HG03521 (cell line): Measurements from ENCODE around the gene SLC1A7.

Experiments used
- ATAC-seq: cut with Tn5 transposase; IDR thresholded peaks from one replicate; pipeline ENCODE4 v1.9.1; 2021; ENCODE audit warnings: mild to moderate bottlenecking, moderate library complexity; ENCODE audit not compliant: unreplicated experiment

The SLC1A7 gene

DNA sequence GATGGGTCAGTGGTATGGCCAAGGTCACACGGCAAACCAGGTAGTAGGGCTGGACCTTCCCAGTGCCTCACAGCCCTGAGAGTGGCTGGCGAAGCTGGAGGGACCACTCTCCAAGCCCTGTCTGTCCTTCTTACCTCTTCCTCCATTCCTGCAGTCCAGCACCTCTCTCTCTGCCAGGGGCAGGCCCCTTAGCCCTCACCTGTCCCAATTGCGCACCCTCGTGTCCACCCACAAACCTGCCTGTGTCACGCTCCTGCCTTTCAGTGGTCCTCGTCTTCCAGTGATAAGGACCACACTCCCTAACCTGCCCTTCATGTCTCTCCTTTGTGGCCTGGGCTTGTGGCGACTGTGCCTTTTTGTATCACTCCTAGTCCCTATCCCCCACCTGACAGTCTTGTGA, 77.0 kb downstream of the SLC1A7 start:
- no peak for ATAC-seq

DNA sequence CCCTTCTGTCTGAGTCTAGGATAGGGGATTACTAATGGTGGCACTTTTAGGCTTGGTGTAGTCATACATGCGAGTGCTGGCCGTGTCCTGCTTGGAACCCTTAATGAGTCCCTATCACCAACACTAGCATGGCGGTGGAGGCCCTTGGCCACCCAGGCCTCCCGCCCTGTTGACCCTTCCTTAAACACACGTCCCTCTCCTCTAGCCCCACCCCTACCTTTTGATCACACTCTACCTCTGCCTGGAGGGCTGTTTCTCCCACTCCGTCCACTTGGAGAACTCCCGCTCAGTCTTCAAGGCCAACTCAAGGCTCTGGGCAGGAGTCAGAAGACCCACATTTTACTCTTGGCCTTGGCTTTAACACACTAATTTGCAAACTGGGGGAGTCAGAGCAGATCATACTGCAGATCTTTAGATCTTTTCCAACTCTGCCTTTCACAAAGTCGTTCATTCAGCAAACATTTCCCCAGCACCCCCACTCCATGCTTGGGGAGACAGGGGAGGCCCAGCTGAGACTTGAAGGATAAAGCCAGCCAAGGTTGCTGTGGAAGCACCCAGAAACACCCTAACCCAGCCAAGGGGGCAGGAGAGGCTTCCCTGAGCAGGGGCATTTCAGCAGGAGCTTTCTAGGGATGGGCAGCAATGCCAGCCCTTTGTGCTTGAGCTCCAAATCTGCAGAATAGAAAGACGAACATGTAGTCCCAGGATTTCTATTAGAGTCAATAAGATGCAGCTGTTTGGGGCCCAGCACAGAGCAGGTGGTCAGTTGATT, 78.5 kb downstream of the SLC1A7 start:
- no peak for ATAC-seq

DNA sequence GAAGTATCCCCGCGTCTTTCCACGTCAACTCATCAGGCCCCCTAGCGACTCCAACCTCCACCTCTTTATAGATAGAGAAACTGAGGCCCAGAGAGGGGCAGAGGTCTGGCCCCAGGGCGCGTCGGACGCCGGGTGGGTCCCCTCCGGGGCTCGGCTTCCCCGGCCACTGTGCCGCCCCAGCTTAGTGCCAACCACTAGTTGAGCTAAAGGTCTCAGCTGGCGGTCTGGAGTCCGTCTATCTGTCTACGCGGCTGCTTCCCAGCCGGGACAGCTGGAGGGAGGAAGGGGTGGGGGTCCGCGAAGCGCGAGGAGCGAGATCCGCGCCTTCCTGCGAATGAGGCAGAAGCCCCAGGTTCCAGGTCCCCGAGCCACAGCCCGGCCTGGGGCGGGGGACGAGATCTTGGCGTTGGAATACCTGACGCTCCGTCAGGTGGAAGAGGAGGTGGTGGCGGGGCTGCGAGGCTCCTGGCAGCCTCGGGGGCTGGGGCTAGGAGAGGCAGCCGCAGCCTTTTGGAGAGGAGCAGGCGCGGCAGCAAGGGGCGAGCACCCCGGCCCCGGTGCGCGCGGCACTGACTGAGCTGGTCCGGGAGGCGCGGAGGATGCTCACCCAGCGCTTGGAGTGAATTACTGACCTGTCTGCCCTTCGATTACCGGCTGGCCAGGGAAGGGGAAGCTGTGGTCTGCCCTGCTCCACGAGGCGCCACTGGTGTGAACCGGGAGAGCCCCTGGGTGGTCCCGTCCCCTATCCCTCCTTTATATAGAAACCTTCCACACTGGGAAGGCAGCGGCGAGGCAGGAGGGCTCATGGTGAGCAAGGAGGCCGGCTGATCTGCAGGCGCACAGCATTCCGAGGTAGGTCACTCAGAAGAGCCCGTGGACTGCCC, 79.5 kb downstream of the SLC1A7 start:
- no peak for ATAC-seq

- ATAC-seq: no peak
Measured at GRCh38 chr1:53061859-53062707, 80.4 kb downstream of the SLC1A7 start, which contains the start of gene PODN. Gene PODN, plus strand, starts transcription at chr1:53062213. Its CDS starts 7,643 bp downstream, at chr1:53069856.

- no peak for ATAC-seq
Measured at GRCh38 chr1:53061123-53061858, 81.1 kb downstream of the SLC1A7 start.

GRCh38 chr1:53060579-53060978, 81.9 kb downstream of the SLC1A7 start:
- ATAC-seq: no peak

DNA sequence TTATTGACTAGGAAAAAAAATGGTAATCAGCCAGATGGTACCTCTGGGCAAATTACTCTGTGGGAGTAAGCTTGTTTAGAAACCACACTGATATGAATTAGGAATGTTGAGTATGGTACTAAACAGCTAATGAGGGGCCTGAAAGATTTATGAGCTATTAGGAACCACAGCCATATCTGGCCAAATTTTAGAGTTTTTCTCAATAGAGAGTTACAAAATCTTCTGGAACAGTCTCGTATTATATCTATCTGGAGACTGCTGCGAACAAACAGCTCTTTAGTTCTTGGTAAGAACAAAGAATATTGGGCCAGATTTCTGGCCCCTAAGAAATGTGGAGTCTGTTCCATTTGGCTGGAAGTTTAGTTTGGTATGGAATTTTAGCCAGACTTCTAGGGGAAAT, 85.3 kb downstream of the SLC1A7 start:
- ATAC-seq: no peak

DNA sequence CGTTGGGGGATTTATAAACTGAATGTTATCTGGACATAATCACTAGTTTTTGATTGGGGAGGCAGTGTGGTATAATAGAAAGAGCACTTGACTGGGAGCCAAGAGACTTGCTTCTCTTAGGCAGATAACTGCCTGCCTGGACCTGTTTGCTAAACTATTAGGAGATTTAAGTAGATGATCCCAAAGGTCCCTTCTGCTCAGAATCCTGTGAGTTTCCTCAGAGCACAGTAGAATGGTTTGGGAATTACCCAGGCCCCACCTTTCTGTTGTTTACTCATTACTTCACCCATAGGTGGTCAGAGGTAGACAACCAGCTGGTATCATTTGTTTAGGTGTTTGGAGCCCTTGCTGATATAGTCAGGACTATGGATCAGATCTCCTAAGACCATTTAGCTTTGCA, 90.8 kb downstream of the SLC1A7 start:
- no peak for ATAC-seq

DNA sequence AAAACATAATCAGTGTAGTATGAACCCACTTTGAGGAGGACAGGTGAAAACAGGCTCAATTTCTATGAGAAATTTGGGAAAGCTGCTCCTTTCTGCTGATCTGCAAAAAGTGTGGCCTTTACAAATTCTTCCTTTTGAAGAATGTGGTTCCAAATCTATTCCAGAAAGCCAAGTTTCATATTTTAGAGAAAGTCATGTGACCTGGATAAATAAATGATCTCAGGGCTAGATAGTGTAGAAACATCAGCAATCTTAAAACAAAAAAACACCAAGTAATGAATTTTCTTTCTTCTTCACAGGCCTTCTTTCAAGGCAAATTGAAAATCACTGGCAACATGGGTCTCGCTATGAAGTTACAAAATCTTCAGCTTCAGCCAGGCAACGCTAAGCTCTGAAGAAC, 92.1 kb downstream of the SLC1A7 start:
- ATAC-seq: no peak

DNA sequence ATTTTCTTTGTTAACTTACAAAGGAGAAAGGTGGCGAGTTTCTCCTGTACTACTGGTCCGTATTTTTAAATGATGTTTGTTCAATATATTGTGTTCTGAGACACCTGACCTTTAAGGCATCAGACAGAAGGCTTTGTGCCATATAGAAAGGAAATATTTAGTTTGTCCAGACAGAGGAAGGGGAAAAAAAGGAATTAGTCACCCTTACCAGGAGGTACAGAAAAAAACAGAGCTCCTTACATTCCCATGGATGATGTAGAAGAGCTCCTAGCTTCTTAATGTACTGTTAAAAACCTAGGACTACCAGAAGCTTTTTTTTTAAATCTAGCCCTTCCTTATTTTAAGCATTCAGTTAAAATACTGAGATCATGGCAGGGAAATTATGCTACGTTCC, 92.9 kb downstream of the SLC1A7 start:
- ATAC-seq: no peak

- no peak for ATAC-seq
Measured at GRCh38 chr1:53048960-53049573, 93.4 kb downstream of the SLC1A7 start.

- ATAC-seq: no peak
Measured at GRCh38 chr1:53047737-53048736, 94.4 kb downstream of the SLC1A7 start.

DNA sequence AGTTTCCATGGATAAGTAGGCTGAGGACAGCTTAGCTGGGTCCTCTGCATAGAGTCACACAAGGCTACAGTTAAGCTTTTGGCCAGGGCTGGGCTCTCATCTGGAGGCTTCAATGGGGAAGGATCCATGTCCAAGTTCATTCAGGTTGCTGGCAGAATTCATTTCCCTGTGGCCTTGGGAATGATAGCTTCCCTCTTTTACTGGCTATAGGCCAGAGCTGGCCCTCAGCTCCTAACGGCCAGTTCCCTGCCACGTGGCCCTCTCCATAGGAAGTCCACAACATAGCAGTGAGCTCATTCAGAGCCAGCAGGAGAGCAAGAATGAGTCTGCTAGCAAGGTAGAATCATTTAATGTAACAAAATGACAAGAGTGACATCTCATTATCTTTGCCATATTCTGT, 95.5 kb downstream of the SLC1A7 start:
- no peak for ATAC-seq

DNA sequence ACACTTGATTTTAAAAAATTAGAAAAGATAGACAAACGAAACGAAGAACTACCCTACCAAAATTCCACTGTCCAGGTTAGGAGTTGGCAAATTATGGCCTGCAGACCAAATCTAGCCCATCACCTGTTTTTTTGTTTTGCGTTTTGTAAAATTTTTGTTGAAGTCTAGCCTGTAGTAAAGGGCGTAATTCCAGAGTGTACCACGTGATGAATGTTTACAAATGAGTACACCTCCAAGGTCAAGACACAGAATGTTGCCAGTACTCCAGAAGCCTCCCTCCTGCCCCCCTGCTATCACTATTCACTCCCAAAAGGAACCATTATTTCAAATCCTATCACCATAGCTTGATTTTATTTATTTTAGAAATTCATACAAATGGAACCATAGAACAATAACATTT, 97.5 kb downstream of the SLC1A7 start:
- no peak for ATAC-seq

- no peak for ATAC-seq
Measured at GRCh38 chr1:53043271-53043670, 99.2 kb downstream of the SLC1A7 start.

DNA sequence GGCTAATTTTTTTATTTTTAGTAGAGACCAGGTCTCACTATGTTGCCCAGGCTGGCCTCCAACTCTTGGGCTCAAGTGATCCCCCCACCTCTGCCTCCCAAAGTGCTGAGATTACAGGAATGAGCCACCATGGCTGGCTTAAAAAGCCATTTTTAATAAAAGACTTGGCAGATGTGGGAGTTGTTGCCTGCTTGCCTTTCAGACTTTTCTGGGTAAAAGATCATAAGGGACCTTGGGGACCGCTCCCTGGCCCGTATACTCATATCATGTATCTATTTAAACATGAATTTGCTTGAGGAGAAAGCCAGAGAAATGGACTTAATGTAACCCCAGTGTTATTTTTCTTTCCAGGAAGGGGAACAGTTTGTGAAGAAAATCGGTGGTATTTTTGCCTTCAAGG, 103.9 kb downstream of the SLC1A7 start:
- no peak for ATAC-seq
